GM21825 (cell line): Measurements from ENCODE around the gene CCAR1.
A peak's percentile ranks its signal among the peaks of the same experiment; 100 is the strongest.
"Not testable (repeated sequence)": the region's sequence is repeated elsewhere in the genome, so short reads cannot be mapped to it uniquely, and the experiment has no call there.

ENCODE experiments used
- ATAC-seq: cut with Tn5 transposase; IDR thresholded peaks from one replicate; pipeline ENCODE4 v1.9.1; 2021; ENCODE audit warnings: mild to moderate bottlenecking, moderate library complexity; ENCODE audit not compliant: unreplicated experiment

The CCAR1 gene

GRCh38 chr10:68720793-68721672 is at the start of gene CCAR1:
Gene CCAR1, plus strand, starts transcription at chr10:68721239. Its CDS starts 1,266 bp downstream, at chr10:68722505.
- peak; percentile 98 for ATAC-seq

GRCh38 chr10:68684413-68684812 is 36.6 kb upstream of the CCAR1 start:
- ATAC-seq: no peak

GRCh38 chr10:68696018-68696417 is 25.0 kb upstream of the CCAR1 start:
- no peak for ATAC-seq

GRCh38 chr10:68697106-68697505 is 23.9 kb upstream of the CCAR1 start:
- no peak for ATAC-seq

- no peak for ATAC-seq
Observed at GRCh38 chr10:68700197-68700596, 20.8 kb upstream of the CCAR1 start.

- no peak for ATAC-seq
Observed at GRCh38 chr10:68705548-68705947, 15.5 kb upstream of the CCAR1 start.

GRCh38 chr10:68708987-68709386 is 12.1 kb upstream of the CCAR1 start:
- not testable (repeated sequence) for ATAC-seq

GRCh38 chr10:68713065-68713464 is 8.0 kb upstream of the CCAR1 start:
- not testable (repeated sequence) for ATAC-seq

GRCh38 chr10:68717435-68717834 is 3.6 kb upstream of the CCAR1 start:
- no peak for ATAC-seq

- ATAC-seq: peak; percentile 13
Observed at GRCh38 chr10:68721673-68722335, 765 bp downstream of the CCAR1 start.

GRCh38 chr10:68725016-68725415 is 4.0 kb downstream of the CCAR1 start:
- no peak for ATAC-seq

GRCh38 chr10:68727146-68727545 is 6.1 kb downstream of the CCAR1 start:
- no peak for ATAC-seq

- no peak for ATAC-seq
Observed at GRCh38 chr10:68732651-68733050, 11.6 kb downstream of the CCAR1 start.

- ATAC-seq: no peak
Observed at GRCh38 chr10:68734349-68734748, 13.3 kb downstream of the CCAR1 start.

- no peak for ATAC-seq
Observed at GRCh38 chr10:68735119-68735518, 14.1 kb downstream of the CCAR1 start.

GRCh38 chr10:68735739-68736138 is 14.7 kb downstream of the CCAR1 start:
- not testable (repeated sequence) for ATAC-seq

GRCh38 chr10:68740676-68741075 is 19.6 kb downstream of the CCAR1 start:
- ATAC-seq: not testable (repeated sequence)

GRCh38 chr10:68742397-68742796 is 21.4 kb downstream of the CCAR1 start:
- no peak for ATAC-seq

- ATAC-seq: no peak
Observed at GRCh38 chr10:68752711-68753350, 31.8 kb downstream of the CCAR1 start.

- no peak for ATAC-seq
Observed at GRCh38 chr10:68756246-68756645, 35.2 kb downstream of the CCAR1 start.

GRCh38 chr10:68756766-68757165 is 35.7 kb downstream of the CCAR1 start:
- ATAC-seq: no peak
